Esophagus muscularis mucosa (tissue), 3 donors: ENCODE results near the gene WSB1.

Experiments
- POLR2A ChIP-seq: fragments of 450-650 bp; IDR thresholded peaks from one replicate; pipeline ENCODE4 v1.6.1; 2017; ENCODE audit warnings: antibody characterized with exemption, moderate library complexity, mild to moderate bottlenecking, low read depth
- POLR2AphosphoS5 ChIP-seq, 2 donors: sonication (generic); formaldehyde crosslinking; IDR thresholded peaks; one replicate each; pipeline ENCODE4 v1.6.1; 2017; ENCODE audit warnings: antibody characterized with exemption in 2 of 2
- TF ChIP-seq, protein P1 (sequence below), 3 experiments: fragments of 200-600 bp in 2 of 3; fragments of 450-650 bp in 1 of 3; sonication (generic) in 2 of 3; IDR thresholded peaks; one replicate each; pipeline ENCODE4 v1.5.1; 2017 to 2019; ENCODE audit warnings: antibody characterized with exemption in 3 of 3, mild to moderate bottlenecking in 2 of 3, moderate library complexity in 1 of 3

- no peak for TF ChIP-seq POLR2A
- TF ChIP-seq, protein P1, sequence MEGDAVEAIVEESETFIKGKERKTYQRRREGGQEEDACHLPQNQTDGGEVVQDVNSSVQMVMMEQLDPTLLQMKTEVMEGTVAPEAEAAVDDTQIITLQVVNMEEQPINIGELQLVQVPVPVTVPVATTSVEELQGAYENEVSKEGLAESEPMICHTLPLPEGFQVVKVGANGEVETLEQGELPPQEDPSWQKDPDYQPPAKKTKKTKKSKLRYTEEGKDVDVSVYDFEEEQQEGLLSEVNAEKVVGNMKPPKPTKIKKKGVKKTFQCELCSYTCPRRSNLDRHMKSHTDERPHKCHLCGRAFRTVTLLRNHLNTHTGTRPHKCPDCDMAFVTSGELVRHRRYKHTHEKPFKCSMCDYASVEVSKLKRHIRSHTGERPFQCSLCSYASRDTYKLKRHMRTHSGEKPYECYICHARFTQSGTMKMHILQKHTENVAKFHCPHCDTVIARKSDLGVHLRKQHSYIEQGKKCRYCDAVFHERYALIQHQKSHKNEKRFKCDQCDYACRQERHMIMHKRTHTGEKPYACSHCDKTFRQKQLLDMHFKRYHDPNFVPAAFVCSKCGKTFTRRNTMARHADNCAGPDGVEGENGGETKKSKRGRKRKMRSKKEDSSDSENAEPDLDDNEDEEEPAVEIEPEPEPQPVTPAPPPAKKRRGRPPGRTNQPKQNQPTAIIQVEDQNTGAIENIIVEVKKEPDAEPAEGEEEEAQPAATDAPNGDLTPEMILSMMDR (IDR thresholded peaks at IDR 0.05): no peak
- TF ChIP-seq POLR2AphosphoS5 (IDR thresholded peaks at IDR 0.05): no peak
These were observed 28.1 kb downstream of the WSB1 start for GRCh38 chr17:27322026-27322425.
